GM23248 (cell line): ENCODE measurements around the gene CMIP.

Experiments used
- EZH2 ChIP-seq: fragments of 200-600 bp; sonication (generic); IDR thresholded peaks from 2 replicates; pipeline ENCODE4 v1.6.1; 2018; ENCODE audit warnings: antibody characterized with exemption, mild to moderate bottlenecking; ENCODE audit not compliant: insufficient read depth, poor library complexity, severe bottlenecking
- EZH2phosphoT487 ChIP-seq: fragments of 200-600 bp; sonication (generic); IDR thresholded peaks from 2 replicates; pipeline ENCODE4 v1.6.1; 2018; ENCODE audit warnings: antibody characterized with exemption, moderate library complexity, mild to moderate bottlenecking, low read depth; ENCODE audit not compliant: insufficient read depth

DNA sequence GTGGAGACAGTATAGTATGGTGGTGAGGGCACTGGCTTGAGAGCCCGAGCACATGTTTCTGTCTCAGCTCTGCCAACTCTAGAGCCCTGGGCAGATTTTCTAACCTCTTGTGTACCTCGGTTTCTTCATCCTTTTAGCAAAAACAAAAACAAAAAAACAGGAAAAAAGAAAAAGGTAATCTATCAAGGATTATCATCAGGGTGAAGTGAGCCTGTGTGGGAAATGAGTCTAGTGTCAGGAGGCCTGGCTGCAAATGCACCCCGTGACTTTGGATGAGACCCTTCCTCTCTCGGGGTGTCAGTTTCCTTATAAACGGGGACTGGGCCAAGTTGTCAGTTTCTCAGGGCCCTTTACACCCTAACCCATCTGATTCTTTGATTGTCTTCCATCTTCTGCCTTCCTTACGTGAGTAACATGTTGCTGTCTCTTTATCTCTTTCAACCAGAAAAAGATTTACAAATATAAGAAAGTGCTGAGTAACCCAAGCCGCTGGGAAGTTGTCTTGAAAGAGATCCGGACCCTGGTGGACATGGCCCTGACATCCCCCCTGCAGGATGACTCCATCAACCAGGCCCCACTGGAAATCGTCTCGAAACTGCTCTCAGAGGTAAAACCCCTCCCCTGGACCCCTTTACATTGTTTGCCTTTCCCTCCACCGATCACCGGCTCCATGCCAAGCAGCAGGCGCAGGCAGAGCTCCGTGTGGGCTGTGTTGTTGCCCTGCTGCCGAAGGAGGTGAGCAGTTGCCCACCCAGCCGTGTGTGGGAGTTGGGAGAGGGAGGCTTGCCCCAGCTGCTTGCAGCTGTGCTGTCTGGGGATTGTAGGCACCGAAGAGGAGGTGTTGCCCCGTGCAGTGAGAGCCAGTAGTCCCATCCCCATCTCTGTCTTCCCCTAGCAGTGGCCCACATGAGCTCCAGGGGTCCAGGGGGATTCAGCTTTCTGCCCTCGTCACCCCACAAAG, 207.4 kb downstream of the CMIP start:
- no peak for TF ChIP-seq EZH2
- TF ChIP-seq EZH2phosphoT487: no peak
